Measurements from ENCODE around the gene ESR1. TPM values are rescaled to one million over a fixed set of nuclear protein-coding genes. Genes with fewer than 3 reads are reported as not detected.

ESR1 gene
- total and polyA plus RNA-seq, 2 experiments from 2014 or later = 0.09 TPM; not detected in 1

GRCh38 chr6:152121910-152122309, 314.4 kb downstream of the ESR1 start:
- no peak for DNase-seq

GRCh38 chr6:152122434-152122833, 315.0 kb downstream of the ESR1 start:
- no peak overlapping the region for H2AFZ ChIP-seq
- H3K9me3 ChIP-seq (ENCODE audit: low read depth) = no peaks in the 10 kb centered on the region
- no peaks in the 10 kb centered on the region for H3K79me2 ChIP-seq (ENCODE audit: insufficient read depth)
- 0 out of 2 replicates have a peak, but pooled peaks cover 3% of the 10 kb centered on the region for H3K4me1 ChIP-seq (ENCODE audit: insufficient read depth)
- no peak overlapping the region for H3K27ac ChIP-seq
- in situ Hi-C loops (cut with MboI) = loop anchor here (10.0 kb wide), 1 partner anchor 358 kb away; no protein-coding TSS in a partner anchor
- H3K9ac ChIP-seq = no peak overlapping the region
- H3F3A ChIP-seq (ENCODE audit: insufficient read depth) = no peaks in the 10 kb centered on the region
- TF ChIP-seq EZH2 (IDR thresholded peaks at IDR 0.05; ENCODE audit: insufficient read depth, poor library complexity, severe bottlenecking) = no peak
- TF ChIP-seq EZH2phosphoT487 (IDR thresholded peaks at IDR 0.05; ENCODE audit: insufficient read depth, low read depth) = no peak
- H3K27me3 ChIP-seq (replicated peaks; ENCODE audit: insufficient read depth) = no peaks in the 10 kb centered on the region
- H3K4me3 ChIP-seq = no peak overlapping the region
- no peak for DNase-seq
- no peaks in the 10 kb centered on the region for H3K9me2 ChIP-seq (ENCODE audit: insufficient read depth)
- no peaks in the 10 kb centered on the region for H4K20me1 ChIP-seq (ENCODE audit: insufficient read depth)
- no peak overlapping the region for H3K4me2 ChIP-seq (ENCODE audit: unreplicated experiment)
- WGBS, 2 experiments (ENCODE audit: low coverage in 1 of 2, low lambda C conversion rate in 2 of 2, missing lambda C conversion rate in 2 of 2) = 88 to 89% methylated on average over 12 of the region's 12 CpGs
- peaks cover 27% of the 10 kb centered on the region for H3K36me3 ChIP-seq (ENCODE audit: low read depth)

More at GRCh38 chr6:152121910-152122309, 314.4 kb downstream of the ESR1 start:
- no peaks in the 10 kb centered on the region for H3F3A ChIP-seq (ENCODE audit: insufficient read depth)
- no peak overlapping the region for H3K27ac ChIP-seq
- 0 out of 2 replicates have a peak, but pooled peaks cover 3% of the 10 kb centered on the region for H3K4me1 ChIP-seq (ENCODE audit: insufficient read depth)
- no peaks in the 10 kb centered on the region for H3K79me2 ChIP-seq (ENCODE audit: insufficient read depth)
- no peaks in the 10 kb centered on the region for H3K9me3 ChIP-seq (ENCODE audit: low read depth)
- no peak overlapping the region for H2AFZ ChIP-seq
- H3K9ac ChIP-seq = no peak overlapping the region
- no peaks in the 10 kb centered on the region for H3K9me2 ChIP-seq (ENCODE audit: insufficient read depth)
- TF ChIP-seq EZH2 (IDR thresholded peaks at IDR 0.05; ENCODE audit: insufficient read depth, poor library complexity, severe bottlenecking) = no peak
- TF ChIP-seq EZH2phosphoT487 (IDR thresholded peaks at IDR 0.05; ENCODE audit: insufficient read depth, low read depth) = no peak
- in situ Hi-C loops (cut with MboI) = loop anchor here (10.0 kb wide), 1 partner anchor 357 kb away; no protein-coding TSS in a partner anchor
- WGBS, 2 experiments (ENCODE audit: low coverage in 1 of 2, low lambda C conversion rate in 2 of 2, missing lambda C conversion rate in 2 of 2) = 34 to 46% methylated on average over 3 of the region's 3 CpGs
- no peak overlapping the region for H3K4me2 ChIP-seq (ENCODE audit: unreplicated experiment)
- no peaks in the 10 kb centered on the region for H3K27me3 ChIP-seq (replicated peaks; ENCODE audit: insufficient read depth)
- H4K20me1 ChIP-seq (ENCODE audit: insufficient read depth) = no peaks in the 10 kb centered on the region
- H3K4me3 ChIP-seq = no peak overlapping the region
- H3K36me3 ChIP-seq (ENCODE audit: low read depth) = peaks cover 27% of the 10 kb centered on the region

- H3K4me2 ChIP-seq (ENCODE audit: unreplicated experiment) = no peak overlapping the region
- no peak overlapping the region for H3K27ac ChIP-seq
- in situ Hi-C loops (cut with MboI) = loop anchor here (10.0 kb wide), 1 partner anchor 358 kb away; no protein-coding TSS in a partner anchor
- no peak overlapping the region for H2AFZ ChIP-seq
- H3K9ac ChIP-seq = no peak overlapping the region
- H4K20me1 ChIP-seq (ENCODE audit: insufficient read depth) = no peaks in the 10 kb centered on the region
- H3K4me1 ChIP-seq (ENCODE audit: insufficient read depth) = 0 out of 2 replicates have a peak, but pooled peaks cover 3% of the 10 kb centered on the region
- H3K36me3 ChIP-seq (ENCODE audit: low read depth) = peaks cover 32% of the 10 kb centered on the region
- WGBS, 2 experiments (ENCODE audit: low coverage in 1 of 2, low lambda C conversion rate in 2 of 2, missing lambda C conversion rate in 2 of 2) = 86 to 90% methylated on average over 3 of the region's 3 CpGs
- no peaks in the 10 kb centered on the region for H3K27me3 ChIP-seq (replicated peaks; ENCODE audit: insufficient read depth)
- no peaks in the 10 kb centered on the region for H3F3A ChIP-seq (ENCODE audit: insufficient read depth)
- no peak for DNase-seq
- no peak overlapping the region for H3K4me3 ChIP-seq
- H3K9me2 ChIP-seq (ENCODE audit: insufficient read depth) = no peaks in the 10 kb centered on the region
- TF ChIP-seq EZH2 (IDR thresholded peaks at IDR 0.05; ENCODE audit: insufficient read depth, poor library complexity, severe bottlenecking) (no peak), EZH2phosphoT487 (IDR thresholded peaks at IDR 0.05; ENCODE audit: insufficient read depth, low read depth) (no peak)
- no peaks in the 10 kb centered on the region for H3K9me3 ChIP-seq (ENCODE audit: low read depth)
- H3K79me2 ChIP-seq (ENCODE audit: insufficient read depth) = no peaks in the 10 kb centered on the region
Measured at GRCh38 chr6:152123076-152123475, 315.6 kb downstream of the ESR1 start.

- no peak overlapping the region for H2AFZ ChIP-seq
- no peak for TF ChIP-seq EZH2phosphoT487 (IDR thresholded peaks at IDR 0.05; ENCODE audit: insufficient read depth, low read depth)
- no peak for TF ChIP-seq EZH2 (IDR thresholded peaks at IDR 0.05; ENCODE audit: insufficient read depth, poor library complexity, severe bottlenecking)
- no peaks in the 10 kb centered on the region for H3K9me3 ChIP-seq (ENCODE audit: low read depth)
- no peak overlapping the region for H3K4me2 ChIP-seq (ENCODE audit: unreplicated experiment)
- H3K9ac ChIP-seq = no peak overlapping the region
- DNase-seq = peak; percentile 75
- H3K27me3 ChIP-seq (replicated peaks; ENCODE audit: insufficient read depth) = no peaks in the 10 kb centered on the region
- WGBS, 2 experiments (ENCODE audit: low coverage in 1 of 2, low lambda C conversion rate in 2 of 2, missing lambda C conversion rate in 2 of 2) = 51 to 57% methylated on average over 3 of the region's 3 CpGs
- in situ Hi-C loops (cut with MboI) = loop anchor here (10.0 kb wide), 1 partner anchor 360 kb away; no protein-coding TSS in a partner anchor
- no peak overlapping the region for H3K4me3 ChIP-seq
- peaks cover 9% of the 10 kb centered on the region; the same call in 1 of the 2 replicates for H3K4me1 ChIP-seq (ENCODE audit: insufficient read depth)
- H3K79me2 ChIP-seq (ENCODE audit: insufficient read depth) = no peaks in the 10 kb centered on the region
- no peak overlapping the region for H3K27ac ChIP-seq
- H3K9me2 ChIP-seq (ENCODE audit: insufficient read depth) = no peaks in the 10 kb centered on the region
- H3F3A ChIP-seq (ENCODE audit: insufficient read depth) = peaks cover 8% of the 10 kb centered on the region
- no peaks in the 10 kb centered on the region for H4K20me1 ChIP-seq (ENCODE audit: insufficient read depth)
- H3K36me3 ChIP-seq (ENCODE audit: low read depth) = peaks cover 30% of the 10 kb centered on the region
Measured at GRCh38 chr6:152124429-152125074, 317.1 kb downstream of the ESR1 start.
